HepG2 (cell line): Measurements from ENCODE around the gene METAP2. TPM values are rescaled to one million over a fixed set of nuclear protein-coding genes. Genes with fewer than 3 reads are reported as not detected.

Experiments used
- ATAC-seq: fragments of 200-7000 bp; cut with Tn5 transposase; 3 replicates; pipeline ENCODE4 v1.9.1; 2020; ENCODE audit warnings: mild to moderate bottlenecking, moderate library complexity
- BruUV-seq: library from RNA; stranded (reverse); fragments of 400-500 nt; replicated peaks from 2 replicates; lab custom pipeline; 2021; lab: Mats Ljungman, UMichigan
- CTCF ChIA-PET: fragments of 300-600 bp; formaldehyde crosslinking; extraction: SDS; loops from one replicate; lab custom pipeline; 2021; ENCODE audit warnings: low total read pairs, inconsistent platforms, low intra/inter-chr PET ratio; lab: Yijun Ruan, JAX
- POLR2A ChIA-PET: fragments of 350-600 bp; sonication (Branson Sonifier 250); formaldehyde crosslinking; loops from one replicate; lab custom pipeline; 2020; ENCODE audit warnings: antibody characterized with exemption, inconsistent platforms; lab: Yijun Ruan, JAX
- DNase-seq: peaks from one replicate; pipeline ENCODE4 v3.0.0-alpha.2; 2015; ENCODE audit warnings: low spot score
- FAIRE-seq: peaks from 3 replicates; lab custom pipeline; 2011; peaks lifted over from hg19 to GRCh38; lab: Jason Lieb, UNC
- H2AFZ ChIP-seq: one replicate; pipeline ENCODE4 v1.6.1; 2011; ENCODE audit warnings: low read length, inconsistent platforms
- H3K27ac ChIP-seq: fragments of 300-600 bp; 3 replicates; pipeline ENCODE4 v1.8.0; 2011; ENCODE audit warnings: mixed run types, mild to moderate bottlenecking, mixed read lengths, low read length, inconsistent platforms; ENCODE audit not compliant: insufficient read depth; ENCODE audit errors: extremely low read length
- H3K27me3 ChIP-seq, 2 experiments: fragments of 200-600 bp in 1 of 2; 2 replicates in 1 of 2; 3 replicates in 1 of 2; pipeline versions ENCODE4 v1.6.0 to v1.8.0; 2011; ENCODE audit warnings: low read length in 2 of 2, mild to moderate bottlenecking in 2 of 2, moderate library complexity in 2 of 2, inconsistent platforms in 1 of 2; ENCODE audit not compliant: insufficient read depth in 2 of 2, control insufficient read depth in 1 of 2
- H3K36me3 ChIP-seq, 2 experiments: fragments of 200-600 bp in 1 of 2; replicated peaks in 1 of 2; 2 replicates in 1 of 2; 3 replicates in 1 of 2; pipeline versions ENCODE4 v1.5.1 to v1.8.0; 2011; ENCODE audit warnings: low read length in 2 of 2, inconsistent platforms in 1 of 2; ENCODE audit not compliant: insufficient read depth in 2 of 2, control insufficient read depth in 1 of 2
- H3K4me1 ChIP-seq: 2 replicates; pipeline ENCODE4 v1.5.1; 2012; ENCODE audit warnings: low read length, inconsistent platforms; ENCODE audit not compliant: insufficient read depth
- H3K4me2 ChIP-seq: 2 replicates; pipeline ENCODE4 v1.6.0; 2011; ENCODE audit warnings: low read depth, low read length, inconsistent platforms
- H3K4me3 ChIP-seq, 3 experiments: fragments of 200-600 bp in 1 of 3; sonication (generic), shearing (Covaris generic) in 1 of 3; replicated peaks in 1 of 3; 2 replicates each; pipeline ENCODE4 v1.5.1; 2011 to 2016; ENCODE audit warnings: low read length in 3 of 3, inconsistent platforms in 2 of 3, low read depth in 2 of 3, mild to moderate bottlenecking in 2 of 3, control low read depth in 1 of 3, mixed read lengths in 1 of 3; ENCODE audit not compliant: insufficient read depth in 1 of 3
- H3K79me2 ChIP-seq: one replicate; pipeline ENCODE4 v1.6.1; 2011; ENCODE audit warnings: low read length, inconsistent platforms; ENCODE audit not compliant: insufficient read depth
- H3K9ac ChIP-seq: 2 replicates; pipeline ENCODE4 v1.6.0; 2011; ENCODE audit warnings: mild to moderate bottlenecking, low read depth, low read length, inconsistent platforms; ENCODE audit not compliant: insufficient read depth
- H3K9me3 ChIP-seq: 2 replicates; pipeline ENCODE4 v1.5.1; 2012; ENCODE audit warnings: mild to moderate bottlenecking, low read length
- H4K20me1 ChIP-seq: 2 replicates; pipeline ENCODE4 v1.6.0; 2011; ENCODE audit warnings: inconsistent platforms, mild to moderate bottlenecking, low read length, moderate library complexity; ENCODE audit not compliant: insufficient read depth
- AHR ChIP-seq: IDR thresholded peaks from 2 replicates; pipeline ENCODE4 v1.6.1; 2018; ENCODE audit warnings: missing genetic modification reagents, missing compliant biosample characterization
- KDM5A ChIP-seq: fragments of 200-600 bp; sonication (generic); IDR thresholded peaks from 2 replicates; pipeline ENCODE4 v1.7.0; 2018; ENCODE audit warnings: antibody characterized with exemption, mild to moderate bottlenecking, low read length, borderline replicate concordance
- LCORL ChIP-seq, 2 experiments: fragments of 450-650 bp in 1 of 2; sonication (generic) in 1 of 2; formaldehyde crosslinking in 1 of 2; IDR thresholded peaks; 2 replicates each; pipeline versions ENCODE4 v1.5.0 to v1.6.1; 2017 to 2020; ENCODE audit warnings: antibody characterized with exemption in 1 of 2, missing genetic modification reagents in 1 of 2
- NFKBIZ ChIP-seq: IDR thresholded peaks from 2 replicates; pipeline ENCODE4 v1.6.1; 2018; ENCODE audit warnings: missing genetic modification reagents, missing compliant biosample characterization
- PAWR ChIP-seq: sonication (generic); formaldehyde crosslinking; IDR thresholded peaks from 2 replicates; pipeline ENCODE4 v1.4.0; 2020; ENCODE audit warnings: missing genetic modification reagents, mild to moderate bottlenecking, borderline replicate concordance
- RARA ChIP-seq: IDR thresholded peaks from 2 replicates; pipeline ENCODE4 v1.6.1; 2016; ENCODE audit warnings: missing genetic modification reagents, missing compliant biosample characterization
- RFX3 ChIP-seq: IDR thresholded peaks from 2 replicates; pipeline ENCODE4 v1.6.1; 2016; ENCODE audit warnings: missing biosample characterization, missing genetic modification reagents
- SNRNP70 ChIP-seq: fragments of 200-400 bp; formaldehyde crosslinking; IDR thresholded peaks from 2 replicates; pipeline ENCODE4 v1.6.1; 2017; ENCODE audit warnings: mild to moderate bottlenecking, low read depth, low read length, moderate library complexity
- ZNF10 ChIP-seq: sonication (generic); formaldehyde crosslinking; IDR thresholded peaks from 2 replicates; pipeline ENCODE4 v1.4.0; 2020; ENCODE audit warnings: mild to moderate bottlenecking, low read depth, missing genetic modification reagents, borderline replicate concordance
- ZNF326 ChIP-seq: sonication (generic); formaldehyde crosslinking; IDR thresholded peaks from 2 replicates; pipeline ENCODE4 v1.4.0; 2020; ENCODE audit warnings: missing genetic modification reagents, borderline replicate concordance
- ZNF547 ChIP-seq: sonication (generic); formaldehyde crosslinking; IDR thresholded peaks from 2 replicates; pipeline ENCODE4 v1.5.1; 2020; ENCODE audit warnings: mild to moderate bottlenecking, missing genetic modification reagents
- ZNF7 ChIP-seq: IDR thresholded peaks from 2 replicates; pipeline ENCODE4 v1.6.1; 2016; ENCODE audit warnings: missing biosample characterization, missing genetic modification reagents
- ZNF792 ChIP-seq: IDR thresholded peaks from 2 replicates; pipeline ENCODE4 v1.6.1; 2016
- WGBS: methylation state at CpG from one replicate; pipeline ENCODE4 v1.1.6; 2017; ENCODE audit warnings: low lambda C conversion rate; 5-methylcytosine and 5-hydroxymethylcytosine counted together
- in situ Hi-C: cut with HindIII; loops from 2 replicates; pipeline ENCODE4 v1.10.0; 2017; ENCODE audit warnings: low pct_unique_long_range_greater_than_20kb; ENCODE audit not compliant: extremely low pct_ligation_motif_present
- intact Hi-C: fragments of 100-400 bp; cut with micrococcal nuclease; formaldehyde crosslinking; loops from one replicate; pipeline ENCODE4 v1.10.0; 2022; ENCODE audit not compliant: unreplicated experiment
- polyA plus RNA-seq, 8 experiments: library from polyadenylated mRNA; depleted of rRNA in 3 of 8; stranded (reverse) in 7 of 8; unstranded in 1 of 8; fragments of >200 nt; fragmentation: Illumina TruSeq in 4 of 8; extraction: Trizol in 4 of 8; gene quantifications; 2 replicates each; pipeline versions ENCODE4 v1.2.1 to v1.2.3, GENCODE V29; 2011 to 2016; ENCODE audit warnings: low read depth in 4 of 8, missing spikeins in 1 of 8, mixed read lengths in 1 of 8; ENCODE audit not compliant: insufficient read depth in 1 of 8
- total RNA-seq, 5 experiments: library from RNA; depleted of rRNA; stranded (reverse); fragments of >200 nt; fragmentation: Illumina TruSeq; extraction: Trizol; gene quantifications; 2 replicates each; pipeline ENCODE4 v1.2.3, GENCODE V29; 2016; ENCODE audit warnings: low read depth in 1 of 5
- TF ChIP-seq, protein P1 (sequence below): sonication (generic); formaldehyde crosslinking; IDR thresholded peaks from 2 replicates; pipeline ENCODE4 v1.5.1; 2020; ENCODE audit warnings: mild to moderate bottlenecking, missing genetic modification reagents, moderate library complexity

The METAP2 gene
- total and polyA plus RNA-seq, 2 of the 13 experiments (the other 11 are each of a cell fraction or from before 2014, with no cell fraction given) = 67.8 to 131 TPM

DNA sequence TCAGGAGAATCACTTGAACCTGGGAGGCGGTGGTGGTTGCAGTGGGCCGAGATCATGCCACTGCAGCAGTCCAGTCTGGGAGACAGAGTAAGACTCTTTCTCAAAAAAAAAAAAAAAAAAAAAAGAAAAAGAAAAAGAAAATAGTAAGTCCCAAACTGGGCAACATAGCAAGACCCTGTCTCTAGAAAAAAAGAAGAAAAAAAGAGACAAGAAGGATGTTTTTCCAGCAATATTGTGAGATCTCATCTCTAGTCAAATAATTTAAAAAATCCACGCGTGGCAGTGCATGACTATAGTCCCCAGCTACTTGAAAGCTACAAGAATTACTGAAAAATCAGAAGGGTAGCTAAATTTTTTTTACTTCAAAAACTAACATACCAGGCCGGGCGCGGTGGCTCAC lies 69.4 kb downstream of the METAP2 start (continued):
- no peak for TF ChIP-seq ZNF326

GRCh38 chr12:95544756-95545155 lies 70.8 kb downstream of the METAP2 start:
- TF ChIP-seq RARA (CRISPR knock-in tag) = no peak
- TF ChIP-seq KDM5A = no peak
- TF ChIP-seq, all 625 proteins: peak for 0
- intact Hi-C loops = no loop called here
- no peak overlapping the region for H3K27ac ChIP-seq
- peaks cover 4% of the 10 kb centered on the region for H3K9me3 ChIP-seq
- no peak for DNase-seq
- H3K9ac ChIP-seq = no peak overlapping the region
- no peak for ATAC-seq
- H2AFZ ChIP-seq = no peak overlapping the region
- no peaks in the 10 kb centered on the region for H3K79me2 ChIP-seq
- no peak for FAIRE-seq
- peaks cover 0 to 26% of the 10 kb centered on the region in 2 experiments; a peak in 2 of 5 replicates for H3K27me3 ChIP-seq
- 30% methylated on average over 3 of the region's 3 CpGs for WGBS
- no peaks in the 10 kb centered on the region for H3K4me1 ChIP-seq
- CTCF ChIA-PET = no interaction called here
- no peak overlapping the region for H3K4me3 ChIP-seq
- no peaks in the 10 kb centered on the region for H3K36me3 ChIP-seq
- POLR2A ChIA-PET = no interaction called here
- no peaks in the 10 kb centered on the region for H4K20me1 ChIP-seq
- in situ Hi-C loops = loop anchor here (25.0 kb wide), 1 partner anchor 432 kb away; no protein-coding TSS in a partner anchor
- H3K4me2 ChIP-seq = no peak overlapping the region
- BruUV-seq = no TSS peak

- Histone ChIP-seq H2AFZ (no peak overlapping the region), H3K9ac (no peak overlapping the region), H3K9me3 (peaks cover 4% of the 10 kb centered on the region), H3K36me3 (no peaks in the 10 kb centered on the region), H3K27me3 (peaks cover 0 to 26% of the 10 kb centered on the region in 2 experiments; a peak in 2 of 5 replicates), H3K4me2 (no peak overlapping the region), H3K4me3 (no peak overlapping the region), H3K27ac (no peak overlapping the region), H3K79me2 (no peaks in the 10 kb centered on the region), H3K4me1 (no peaks in the 10 kb centered on the region), H4K20me1 (no peaks in the 10 kb centered on the region)
- 31% methylated on average over 4 of the region's 4 CpGs for WGBS
- no peak for TF ChIP-seq KDM5A
- no peak for TF ChIP-seq ZNF792 (CRISPR knock-in tag)
- TF ChIP-seq, protein P1, sequence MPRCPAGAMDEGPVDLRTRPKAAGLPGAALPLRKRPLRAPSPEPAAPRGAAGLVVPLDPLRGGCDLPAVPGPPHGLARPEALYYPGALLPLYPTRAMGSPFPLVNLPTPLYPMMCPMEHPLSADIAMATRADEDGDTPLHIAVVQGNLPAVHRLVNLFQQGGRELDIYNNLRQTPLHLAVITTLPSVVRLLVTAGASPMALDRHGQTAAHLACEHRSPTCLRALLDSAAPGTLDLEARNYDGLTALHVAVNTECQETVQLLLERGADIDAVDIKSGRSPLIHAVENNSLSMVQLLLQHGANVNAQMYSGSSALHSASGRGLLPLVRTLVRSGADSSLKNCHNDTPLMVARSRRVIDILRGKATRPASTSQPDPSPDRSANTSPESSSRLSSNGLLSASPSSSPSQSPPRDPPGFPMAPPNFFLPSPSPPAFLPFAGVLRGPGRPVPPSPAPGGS (CRISPR knock-in tag) = no peak
- TF ChIP-seq AHR (CRISPR knock-in tag) = no peak
- no peak for TF ChIP-seq NFKBIZ (CRISPR knock-in tag)
- no peak for TF ChIP-seq PAWR (CRISPR knock-in tag)
- TF ChIP-seq RFX3 = no peak
- no peak for TF ChIP-seq LCORL (IDR thresholded peaks at IDR 0.05)
- TF ChIP-seq LCORL (CRISPR knock-in tag; IDR thresholded peaks at IDR 0.05) = no peak
- TF ChIP-seq ZNF547 = no peak
- TF ChIP-seq SNRNP70 = no peak
- TF ChIP-seq ZNF7 (CRISPR knock-in tag) = no peak
- TF ChIP-seq ZNF10 = no peak
- CTCF ChIA-PET = no interaction called here
- FAIRE-seq (no peak), ATAC-seq (no peak), DNase-seq (no peak)
- BruUV-seq = no TSS peak
- POLR2A ChIA-PET = no interaction called here
- intact Hi-C loops = no loop called here
- in situ Hi-C loops = loop anchor here (25.0 kb wide), 1 partner anchor 433 kb away; no protein-coding TSS in a partner anchor
These were observed 71.4 kb downstream of the METAP2 start for GRCh38 chr12:95545303-95545702.
